ENCODE measurements around the gene MRTFA.
"Not testable (repeated sequence)": the region's sequence is repeated elsewhere in the genome, so short reads cannot be mapped to it uniquely, and the experiment has no call there.

MRTFA gene

GRCh38 chr22:40605761-40606160 is 30.8 kb downstream of the MRTFA start:
- DNase-seq (ENCODE audit: low spot score), result no peak
- ChIA-PET CTCF (interaction anchor here (0.5 kb wide), 1 partner anchor 157 kb away, joined by 3 read pairs; no protein-coding TSS in a partner anchor), POLR2A (ENCODE audit: low non-redundant PET) (no interaction called here)
- no peak overlapping the region for H3K27ac ChIP-seq
- no peak for TF ChIP-seq CTCF (conservative IDR thresholded peaks at IDR 0.05; ENCODE audit: low read depth)

- TF ChIP-seq CTCF (conservative IDR thresholded peaks at IDR 0.05; ENCODE audit: low read depth), result no peak
- ChIA-PET CTCF (no interaction called here), POLR2A (ENCODE audit: low non-redundant PET) (no interaction called here)
- no peak overlapping the region; the same call in 1 of the 2 replicates for H3K27ac ChIP-seq
- DNase-seq (ENCODE audit: low spot score), result peak; percentile 37
Observed at GRCh38 chr22:40603088-40603605, 33.4 kb downstream of the MRTFA start.

GRCh38 chr22:40602231-40602630 is 34.3 kb downstream of the MRTFA start:
- TF ChIP-seq CTCF (conservative IDR thresholded peaks at IDR 0.05; ENCODE audit: low read depth), result no peak
- peak overlapping the region; percentile 72 for H3K27ac ChIP-seq
- POLR2A ChIA-PET (ENCODE audit: low non-redundant PET), result no interaction called here
- CTCF ChIA-PET, result no interaction called here
- no peak for DNase-seq (ENCODE audit: low spot score)

- ChIA-PET CTCF (no interaction called here), POLR2A (ENCODE audit: low non-redundant PET) (no interaction called here)
- TF ChIP-seq CTCF (conservative IDR thresholded peaks at IDR 0.05; ENCODE audit: low read depth), result no peak
- peak overlapping the region; percentile 87 for H3K27ac ChIP-seq
- DNase-seq (ENCODE audit: low spot score), result no peak
Observed at GRCh38 chr22:40599731-40600130, 36.8 kb downstream of the MRTFA start.

- peak overlapping the region; percentile 87 for H3K27ac ChIP-seq
- DNase-seq (ENCODE audit: low spot score); POLR2A ChIA-PET (ENCODE audit: low non-redundant PET); CTCF ChIA-PET: not testable (repeated sequence)
Observed at GRCh38 chr22:40598712-40599111, 37.8 kb downstream of the MRTFA start.

- POLR2A ChIA-PET (ENCODE audit: low non-redundant PET), result interaction anchor here (0.6 kb wide), 1 partner anchor 18 kb away, joined by 3 read pairs; no protein-coding TSS in a partner anchor
- CTCF ChIA-PET, result interaction anchor here (0.7 kb wide), 1 partner anchor 15 kb away, joined by 3 read pairs; no protein-coding TSS in a partner anchor
- TF ChIP-seq CTCF (conservative IDR thresholded peaks at IDR 0.05; ENCODE audit: low read depth), result no peak
- peak; percentile 36 for DNase-seq (ENCODE audit: low spot score)
- H3K27ac ChIP-seq, result peak overlapping the region; percentile 60
Observed at GRCh38 chr22:40597526-40598430, 38.7 kb downstream of the MRTFA start.
